GM21423 (cell line): Measurements from ENCODE around the gene C19orf25.

Experiments used
- ATAC-seq: cut with Tn5 transposase; IDR thresholded peaks from one replicate; pipeline ENCODE4 v1.9.1; 2021; ENCODE audit warnings: mild to moderate bottlenecking, moderate library complexity; ENCODE audit not compliant: unreplicated experiment

C19orf25 gene

DNA sequence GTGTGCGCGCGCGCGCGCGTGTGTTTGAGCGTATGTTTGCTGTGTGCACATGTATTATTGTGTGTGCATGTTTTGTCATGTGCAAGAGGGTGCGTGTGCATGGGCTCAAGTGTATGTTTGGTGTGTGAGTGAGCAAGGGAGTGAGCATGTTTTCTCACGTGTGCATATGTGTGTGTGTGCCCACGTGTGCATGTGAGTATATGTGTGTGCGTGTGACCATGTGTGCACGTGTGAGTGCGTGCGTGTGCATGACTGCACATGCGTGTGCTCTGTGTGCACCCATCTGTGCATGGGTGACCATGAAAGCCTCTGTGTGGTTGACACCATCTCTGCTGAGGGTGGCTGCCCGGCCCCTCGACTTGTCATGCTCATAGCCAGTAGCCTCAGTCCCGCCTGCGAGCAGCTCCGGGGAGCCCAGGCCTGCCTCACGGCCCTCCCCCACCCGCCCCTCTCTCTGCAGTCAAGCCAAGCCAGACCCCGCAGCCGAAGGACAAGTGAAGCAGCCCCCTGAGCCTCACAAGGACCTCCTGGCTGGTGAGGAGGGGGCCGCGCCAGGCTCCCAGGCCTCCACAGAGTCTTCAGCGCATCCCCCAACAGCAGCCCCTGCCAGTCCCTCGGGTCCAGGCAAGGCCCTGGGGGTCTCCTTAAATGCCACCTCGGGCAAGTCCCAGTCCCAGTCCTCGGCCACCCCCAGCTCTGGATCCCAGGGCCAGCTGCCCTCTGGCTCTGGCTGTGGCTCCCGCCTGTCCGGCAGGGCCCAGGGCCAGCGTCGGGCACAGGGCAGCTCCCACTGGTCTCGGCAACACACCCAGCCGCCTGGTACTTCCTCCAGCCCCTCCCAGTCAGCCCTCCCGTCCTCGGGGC, 17.9 kb upstream of the C19orf25 start:
- no peak for ATAC-seq

DNA sequence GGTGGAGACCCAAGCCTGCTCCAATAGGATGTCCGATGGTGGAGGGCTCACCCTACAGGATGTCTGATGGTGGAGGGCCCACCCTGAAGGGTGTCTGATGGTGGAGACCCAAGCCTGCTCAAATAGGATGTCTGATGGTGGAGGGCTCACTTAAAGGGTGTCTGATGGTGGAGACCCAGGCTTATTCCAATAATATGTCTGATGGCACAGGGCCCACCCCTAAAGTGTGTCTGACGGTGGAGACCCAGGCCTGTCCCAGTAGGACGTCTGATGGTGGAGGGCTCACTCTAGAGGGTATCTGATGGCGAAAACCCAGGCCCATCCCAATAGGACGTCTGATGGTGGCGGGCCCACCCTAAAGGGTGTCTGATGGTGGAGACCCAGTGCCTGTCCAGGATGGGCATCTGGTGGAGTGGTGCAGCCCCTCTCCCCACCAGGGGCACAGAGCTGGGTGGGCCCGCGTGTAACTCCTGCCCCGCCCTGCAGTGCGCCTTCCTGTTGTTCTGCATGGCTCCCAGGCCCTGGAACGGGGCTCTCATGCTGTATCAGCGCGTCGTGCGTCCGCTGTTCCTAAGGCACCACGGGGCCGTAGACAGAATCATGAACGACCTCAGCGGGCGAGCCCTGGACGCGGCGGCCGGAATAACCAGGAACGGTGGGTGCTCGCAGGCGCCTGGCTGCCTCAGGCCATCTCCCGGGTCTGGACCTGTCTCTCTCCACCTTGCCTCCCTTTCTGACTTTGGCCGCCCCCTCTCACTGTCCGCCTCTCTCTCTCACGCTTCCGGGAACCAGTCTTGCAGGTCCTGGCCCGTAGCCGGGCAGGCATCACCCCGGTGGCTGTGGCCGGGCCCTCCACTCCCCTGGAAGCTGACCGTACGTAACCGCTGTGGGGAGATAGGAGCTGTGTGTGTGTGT, 17.0 kb upstream of the C19orf25 start:
- ATAC-seq: no peak

DNA sequence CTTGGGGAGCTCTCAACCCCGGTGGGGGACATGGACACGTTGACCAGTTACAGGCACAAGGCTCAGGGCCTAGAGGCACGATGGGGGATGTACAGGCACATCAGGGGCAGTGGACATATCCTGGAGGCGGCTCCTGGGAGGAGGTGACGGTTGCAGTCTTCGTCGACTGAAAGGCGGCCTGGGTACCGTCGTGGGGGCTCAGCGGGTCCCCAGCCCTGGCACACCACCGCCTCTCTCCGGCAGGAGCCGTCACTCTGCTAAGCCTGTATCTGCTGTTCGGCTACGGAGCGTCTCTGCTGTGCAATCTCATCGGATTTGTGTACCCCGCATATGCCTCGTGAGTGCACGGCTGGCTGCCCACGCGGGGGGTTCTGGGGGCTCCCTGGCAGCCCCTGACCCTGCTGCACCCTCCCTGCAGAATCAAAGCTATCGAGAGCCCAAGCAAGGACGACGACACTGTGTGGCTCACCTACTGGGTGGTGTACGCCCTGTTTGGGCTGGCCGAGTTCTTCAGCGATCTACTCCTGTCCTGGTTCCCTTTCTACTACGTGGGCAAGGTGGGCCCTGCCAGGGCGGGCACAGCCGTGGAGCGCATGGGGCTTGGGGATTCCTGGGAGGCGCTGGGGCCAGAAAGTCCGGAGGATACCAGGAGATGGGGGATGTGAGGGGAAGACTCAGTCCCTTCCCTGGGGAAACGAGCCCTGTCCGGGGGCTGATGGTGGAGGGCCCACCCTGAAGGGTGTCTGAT, 16.2 kb upstream of the C19orf25 start:
- no peak for ATAC-seq

DNA sequence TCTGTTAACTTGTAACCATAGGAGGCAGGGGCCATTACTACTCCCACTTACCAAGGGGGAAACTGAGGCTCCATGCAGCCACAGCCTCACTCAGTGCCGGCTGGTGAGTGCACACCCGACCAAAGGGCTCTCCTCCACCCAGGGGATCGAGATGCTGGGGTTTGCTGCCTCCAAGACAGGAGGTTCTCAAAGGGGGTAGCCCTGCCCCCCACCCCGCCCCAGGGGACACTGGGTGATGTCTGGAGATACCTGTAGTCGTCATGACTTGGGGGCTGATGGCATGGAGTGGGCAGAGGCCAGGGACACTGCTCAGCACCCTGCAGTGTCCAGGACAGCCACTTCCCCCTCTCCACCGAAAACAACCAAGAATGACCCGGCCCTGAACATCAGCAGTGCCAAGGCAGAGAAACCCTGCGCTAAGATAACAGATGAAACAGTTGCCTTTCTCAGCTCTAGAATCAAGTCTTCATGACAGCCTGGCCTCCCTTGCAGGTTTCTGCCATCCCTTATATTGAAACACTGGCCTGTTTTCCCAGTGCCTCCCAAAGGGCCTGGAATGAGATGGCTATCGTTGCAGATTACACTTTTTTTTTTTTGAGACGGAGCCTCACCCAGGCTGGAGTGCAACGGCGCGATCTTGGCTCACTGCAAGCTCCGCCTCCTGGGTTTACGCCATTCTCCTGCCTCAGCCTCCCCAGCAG, 15.2 kb upstream of the C19orf25 start:
- ATAC-seq: no peak

DNA sequence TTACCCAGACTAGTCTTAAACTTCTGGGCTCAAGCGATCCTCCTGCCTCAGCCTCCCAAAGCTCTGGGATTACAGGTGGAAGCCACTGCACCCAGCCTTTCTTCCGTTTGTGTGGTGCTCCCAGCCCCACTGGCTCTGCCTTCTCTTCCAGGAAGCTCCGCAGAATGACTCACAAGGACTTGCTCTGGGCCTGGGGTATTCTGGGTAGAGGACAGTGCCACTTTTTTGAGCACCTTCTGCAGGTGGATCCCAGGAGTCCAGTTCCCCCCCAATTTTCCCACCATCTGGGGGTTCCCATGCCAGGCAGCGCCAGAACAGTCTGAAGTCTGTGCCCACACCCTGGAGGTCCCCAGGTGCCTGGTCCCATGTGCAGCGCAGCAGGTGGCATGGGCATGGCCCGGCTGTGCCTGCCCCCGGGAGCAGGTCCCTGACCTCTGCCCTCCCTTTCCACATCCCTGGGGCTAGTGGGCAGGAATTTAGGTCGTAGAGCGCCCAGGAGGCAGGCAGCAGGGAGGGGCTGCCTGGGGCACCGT, 13.5 kb upstream of the C19orf25 start:
- no peak for ATAC-seq

DNA sequence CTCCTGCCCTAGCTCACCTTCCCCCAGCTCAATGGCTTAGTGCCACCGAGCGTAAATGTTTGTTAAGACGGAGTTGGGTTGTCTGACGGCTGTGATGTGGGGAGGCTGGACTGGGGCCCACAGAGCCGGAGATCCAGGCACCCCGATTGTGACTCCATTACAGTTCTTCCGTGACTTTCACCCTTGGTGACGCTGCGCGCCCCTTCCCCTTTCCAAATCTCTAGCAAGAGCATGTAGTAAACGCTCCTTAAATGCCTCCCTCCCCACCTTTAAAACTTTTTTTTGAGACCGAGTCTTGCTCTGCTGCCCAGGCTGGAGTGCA, 12.8 kb upstream of the C19orf25 start:
- no peak for ATAC-seq

DNA sequence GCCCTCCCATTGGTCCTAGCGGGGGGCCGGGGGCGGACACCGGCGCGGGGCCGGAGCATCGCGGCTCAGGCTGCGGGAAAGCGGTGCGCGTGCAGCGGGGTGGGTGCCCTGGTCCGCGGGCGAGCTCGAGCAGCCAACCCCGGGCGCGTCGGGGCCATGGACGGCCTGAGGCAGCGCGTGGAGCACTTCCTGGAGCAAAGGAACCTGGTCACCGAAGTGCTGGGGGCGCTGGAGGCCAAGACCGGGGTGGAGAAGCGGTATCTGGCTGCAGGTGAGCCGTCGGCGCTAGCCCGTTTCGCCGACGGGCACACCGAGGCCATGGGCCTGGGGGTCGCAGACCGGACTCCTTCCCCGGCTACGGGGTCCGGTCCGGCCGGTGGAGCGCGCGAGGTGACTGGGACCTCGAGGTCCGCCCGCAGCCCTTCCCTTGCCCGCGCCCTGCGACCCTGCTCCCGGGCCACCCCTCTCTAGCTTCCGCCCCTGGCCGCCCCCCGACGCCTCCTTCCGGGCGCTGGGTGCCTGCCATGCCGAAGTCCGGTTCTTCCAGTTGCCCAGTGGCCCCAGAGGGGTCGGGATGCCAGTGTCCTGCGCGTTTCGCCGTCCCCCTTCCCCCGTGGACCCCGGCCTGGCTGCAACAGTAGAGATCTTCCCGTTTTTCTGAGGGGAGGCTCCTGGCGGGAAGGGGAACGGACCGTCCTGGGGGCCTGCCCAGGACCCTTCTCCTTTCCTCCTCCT, 12.3 kb upstream of the C19orf25 start, which contains the start of gene REEP6:
Gene REEP6, plus strand, starts transcription at position 68 of the 735 bp plus-strand sequence. Its CDS starts 89 bp downstream, at position 157.
- ATAC-seq: no peak

DNA sequence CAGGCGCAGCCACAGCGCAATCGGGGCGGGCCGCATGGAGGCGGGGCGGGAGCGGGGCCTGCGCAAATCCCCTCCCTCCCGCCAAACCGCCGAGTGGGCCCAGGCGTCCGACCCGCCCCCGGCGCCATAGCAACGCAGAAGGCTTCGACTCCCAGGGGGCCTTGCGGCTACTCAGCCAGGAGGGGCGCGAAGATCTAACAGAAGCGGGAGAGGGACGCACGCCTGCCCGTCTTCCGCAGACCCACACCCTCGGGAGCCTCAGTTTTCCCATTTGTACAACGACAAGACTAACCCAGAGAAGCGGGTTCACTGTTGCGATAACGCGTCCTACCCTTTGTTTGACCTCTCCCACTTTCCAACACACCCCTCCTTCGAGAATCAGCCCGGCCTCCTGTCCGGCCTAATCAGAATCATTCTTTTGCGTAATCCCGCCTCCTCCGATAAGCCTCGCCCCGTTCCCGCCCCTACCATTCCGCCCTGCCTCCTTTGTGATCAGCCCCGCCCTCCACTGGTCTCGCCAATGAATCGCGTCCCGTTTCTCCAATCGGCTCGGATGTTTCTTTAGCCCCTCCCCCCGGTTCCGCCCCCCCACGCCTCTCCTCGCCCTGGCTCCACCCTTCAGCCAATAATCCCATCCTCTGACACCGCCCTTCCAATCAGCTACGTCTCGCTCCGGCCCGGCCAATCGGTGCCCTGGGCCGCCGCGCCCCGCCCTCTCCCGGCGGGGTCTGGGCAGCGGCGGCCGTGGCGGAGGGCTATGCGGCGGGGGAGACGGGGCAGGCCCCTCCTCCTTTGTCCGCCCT, 11.5 kb upstream of the C19orf25 start, which contains the start of gene PCSK4:
Gene PCSK4, minus strand, starts transcription at position 40 of the 803 bp plus-strand sequence. Its CDS starts 4 bp downstream, at position 36.
- ATAC-seq: peak; percentile 78

DNA sequence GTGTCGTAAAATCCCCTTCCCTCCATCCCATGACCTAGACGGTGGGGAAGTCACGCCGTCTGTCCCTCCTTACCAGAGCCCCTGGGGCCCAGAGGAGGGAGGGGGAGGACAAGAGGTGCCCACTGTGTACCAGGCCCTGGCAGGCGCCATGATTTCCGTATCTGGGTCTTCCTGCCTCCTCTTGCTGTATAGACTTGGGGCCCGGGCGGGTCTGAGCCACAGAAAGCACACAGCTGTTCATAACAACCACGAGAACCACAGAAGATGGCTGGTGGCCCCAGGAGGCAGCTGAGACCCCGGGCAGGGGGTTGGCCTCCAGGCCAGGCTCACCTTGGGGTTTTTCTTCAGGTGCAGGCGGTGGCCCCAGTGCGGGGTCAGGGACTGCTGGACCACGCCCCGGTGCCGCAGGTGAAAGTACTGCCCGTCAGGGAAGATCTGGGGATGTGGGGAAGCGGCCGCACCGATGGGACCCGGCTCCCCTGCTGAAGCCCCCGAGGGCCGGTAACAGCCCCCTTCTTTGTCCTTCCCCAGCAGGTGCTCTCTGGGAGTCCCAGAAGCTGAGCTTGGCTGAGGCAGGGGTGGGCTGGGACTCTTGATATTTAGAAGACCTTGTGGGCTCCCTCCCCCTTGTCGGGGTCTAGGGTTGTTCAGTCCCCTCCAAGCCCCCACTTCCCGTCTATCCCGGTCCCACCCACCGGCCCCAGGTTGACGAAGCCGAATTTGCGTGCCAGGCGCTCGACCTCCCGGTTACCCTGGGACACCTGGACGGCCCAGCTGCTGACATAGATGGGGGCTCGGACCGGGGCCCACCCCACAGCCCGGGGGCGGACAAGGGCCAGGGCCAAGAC, 10.7 kb upstream of the C19orf25 start:
- ATAC-seq: no peak

DNA sequence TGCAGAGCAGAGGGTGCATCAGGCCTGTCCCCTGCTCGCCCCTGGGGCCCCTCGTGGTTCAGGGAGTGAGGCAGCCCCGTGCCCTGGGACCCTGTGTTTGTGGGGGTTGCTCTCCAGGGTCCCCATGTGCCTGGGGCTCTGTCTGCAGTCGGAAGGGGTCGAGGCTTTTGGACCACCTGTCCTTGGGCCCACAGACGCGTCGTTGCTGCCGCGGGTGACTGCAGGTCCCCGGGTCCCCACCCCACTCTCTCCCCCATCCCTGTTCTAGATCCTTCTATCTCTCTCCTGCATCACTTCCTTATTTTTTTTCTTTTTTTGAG, 9.2 kb upstream of the C19orf25 start:
- ATAC-seq: no peak

DNA sequence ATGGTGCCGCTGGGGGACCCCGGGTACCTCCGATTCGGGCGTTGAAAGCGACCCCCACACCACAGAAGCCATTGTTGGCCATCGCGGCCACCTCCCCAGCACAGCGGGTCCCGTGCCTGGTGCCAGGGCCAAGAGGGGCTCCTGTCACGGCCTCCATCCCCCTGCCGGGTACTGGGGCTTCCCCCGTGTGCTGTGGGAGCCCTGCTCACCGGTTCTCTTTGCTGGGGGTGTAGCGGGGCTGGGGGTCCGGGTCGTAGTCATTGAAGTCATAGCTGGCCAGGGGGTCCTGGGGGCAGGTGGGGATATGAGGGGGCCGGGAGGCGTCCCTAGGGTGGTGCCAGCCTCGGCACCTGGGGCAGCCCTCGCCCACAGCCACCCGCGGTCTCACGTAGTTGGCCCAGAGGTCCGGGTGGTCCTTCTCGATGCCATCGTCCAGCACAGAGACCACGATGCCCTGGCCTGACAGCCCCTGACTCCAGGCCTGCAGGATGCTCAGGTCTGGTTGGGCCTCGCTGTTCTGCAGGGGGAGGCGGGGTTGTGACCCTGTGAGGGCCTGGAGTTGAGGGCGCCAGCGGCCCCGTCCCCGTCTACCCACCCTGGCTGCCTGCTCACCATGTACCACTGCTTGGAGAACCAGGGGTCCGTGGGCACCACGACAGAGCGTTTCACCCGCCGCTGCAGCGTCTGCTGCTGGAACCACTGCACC, 8.7 kb upstream of the C19orf25 start:
- no peak for ATAC-seq

DNA sequence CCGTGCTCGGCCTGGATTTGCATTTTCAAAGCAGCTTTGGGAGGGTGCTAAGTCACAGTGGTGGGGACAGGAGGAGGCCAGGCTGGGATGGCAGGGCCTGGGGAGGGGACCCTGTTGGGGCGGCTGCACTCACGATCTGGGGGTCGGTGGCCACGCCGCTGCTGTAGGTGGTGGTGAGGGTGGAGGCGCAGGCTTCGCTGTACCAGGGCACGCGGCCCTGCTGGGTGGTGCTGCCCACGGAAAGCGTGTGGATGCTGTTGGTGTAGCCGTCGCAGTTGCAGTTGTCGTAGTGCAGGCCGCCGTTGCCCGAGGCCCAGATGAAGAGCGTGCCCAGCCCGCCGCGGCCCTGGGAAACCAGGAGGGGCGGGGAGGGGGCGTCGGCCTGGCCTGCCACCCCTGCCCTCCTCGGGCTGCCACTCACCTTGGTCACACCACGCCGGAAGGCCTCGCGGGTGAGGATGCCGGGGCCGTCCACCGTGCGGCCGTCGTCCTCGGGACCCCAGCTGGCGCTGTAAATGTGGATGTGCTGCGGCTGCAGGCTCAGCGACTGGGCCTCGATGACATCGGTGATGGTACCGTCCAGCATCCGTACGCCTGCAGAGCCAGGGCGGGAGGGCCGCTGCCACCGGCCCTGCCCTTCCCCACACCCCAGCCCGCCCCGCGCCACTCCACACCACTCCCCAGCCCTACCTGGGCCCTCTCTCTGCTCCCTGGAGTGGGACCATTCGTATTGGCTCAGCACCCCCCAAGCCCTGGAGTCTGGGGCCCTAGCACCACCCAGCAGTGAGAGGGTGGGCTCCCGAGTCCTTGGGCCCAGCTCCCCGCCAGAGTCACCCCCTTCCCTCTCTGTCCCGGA, 7.9 kb upstream of the C19orf25 start:
- no peak for ATAC-seq

DNA sequence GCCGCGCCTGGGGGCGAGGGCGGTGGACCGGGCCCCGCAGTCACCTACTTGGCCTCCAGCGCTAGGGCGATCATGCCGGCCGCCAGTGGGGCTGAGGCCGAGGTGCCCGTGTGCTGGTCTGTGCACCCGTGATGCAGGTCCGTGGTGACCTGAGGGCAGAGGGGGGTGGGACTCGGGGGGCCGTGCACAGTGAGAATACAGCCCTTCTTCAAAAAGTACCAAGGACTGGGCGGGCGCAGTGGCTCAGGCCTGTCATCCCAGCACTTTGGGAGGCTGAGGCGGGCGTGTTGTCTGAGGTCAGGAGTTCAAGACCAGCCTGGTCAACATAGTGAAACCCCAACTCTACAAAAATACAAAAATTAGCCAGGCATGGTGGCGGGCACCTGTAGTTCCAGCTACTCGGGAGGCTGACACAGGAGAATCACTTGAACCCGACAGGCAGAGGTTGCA, 5.0 kb upstream of the C19orf25 start:
- no peak for ATAC-seq

DNA sequence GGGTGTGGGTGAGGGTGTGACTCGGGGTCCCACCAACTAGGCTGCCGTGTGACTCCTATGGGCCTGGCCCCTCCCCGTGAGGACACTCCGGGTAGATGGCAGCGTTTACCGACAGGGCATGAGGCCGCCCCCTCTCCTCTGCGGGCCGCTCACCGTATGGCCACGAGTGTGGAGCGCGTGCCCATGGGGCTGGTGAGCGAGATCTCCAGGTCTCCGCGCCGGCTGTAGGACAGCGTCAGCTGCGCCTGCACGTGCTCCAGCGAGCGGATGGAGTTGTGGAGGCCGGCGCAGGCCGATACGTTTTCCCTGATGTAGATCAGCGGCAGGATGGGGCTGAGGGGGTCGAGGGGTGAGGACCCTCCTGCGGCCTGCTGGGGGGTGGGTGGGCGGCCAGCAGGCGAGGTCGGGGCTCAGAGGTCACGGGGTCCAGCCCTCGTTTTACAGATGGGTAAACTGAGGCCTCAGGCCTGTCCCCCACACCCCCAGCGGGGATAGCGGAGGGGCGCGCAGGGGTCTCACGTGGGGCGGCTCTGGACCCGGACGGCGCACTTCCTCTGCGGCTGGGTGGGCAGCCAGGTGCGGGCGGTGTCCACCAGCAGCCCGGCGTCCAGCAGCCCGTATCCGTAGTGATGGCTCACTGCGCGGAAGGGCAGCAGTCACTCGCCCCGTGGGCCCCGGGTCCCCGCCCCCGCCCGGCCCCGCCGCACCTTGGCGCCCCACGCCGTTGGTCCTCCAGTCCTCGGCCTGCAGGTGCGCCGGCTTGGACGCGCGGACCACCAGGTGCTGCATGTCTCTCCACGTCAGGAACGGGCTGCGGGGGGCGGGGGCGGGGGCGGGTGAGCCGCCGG, 4.3 kb upstream of the C19orf25 start:
- ATAC-seq: no peak

DNA sequence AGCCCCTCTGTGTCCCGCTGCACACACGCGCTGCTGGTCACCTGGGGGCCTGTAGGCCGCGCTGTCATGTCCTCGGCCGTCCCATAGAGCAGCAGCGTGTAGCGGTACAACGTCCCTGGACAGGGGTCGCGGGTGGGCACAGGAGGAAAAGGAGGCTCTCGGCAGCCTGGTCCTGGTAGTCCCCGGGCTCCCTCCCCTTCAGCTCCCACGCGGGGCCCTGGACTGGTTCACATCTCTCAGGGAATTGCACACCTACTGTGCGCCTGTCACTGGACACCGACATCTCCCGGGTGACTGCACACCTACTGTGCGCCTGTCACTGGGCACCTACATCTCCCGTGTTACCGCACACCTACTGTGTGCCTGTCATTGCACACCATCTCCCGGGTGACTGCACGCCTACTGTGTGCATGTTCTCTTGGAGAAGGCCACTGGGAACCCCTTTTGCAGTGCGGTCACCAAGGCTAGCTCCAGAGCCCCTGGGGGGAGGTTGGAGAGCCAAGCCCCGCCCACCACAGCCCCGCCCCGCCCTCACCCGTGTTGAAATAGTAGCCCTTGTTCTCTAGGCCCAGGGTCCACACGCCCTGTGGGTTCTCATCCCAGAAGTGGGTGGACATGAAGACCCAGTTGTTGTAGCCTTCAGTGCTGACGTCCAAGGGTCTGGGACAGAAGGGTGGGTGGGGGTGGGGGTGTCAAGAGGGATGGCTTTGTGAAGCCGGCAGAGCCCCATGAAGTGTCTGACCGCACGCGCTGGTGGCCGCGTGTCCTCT, 3.5 kb upstream of the C19orf25 start:
- no peak for ATAC-seq
